ENCODE measurements around the gene SORCS3.

GRCh38 chr10:104731192-104731591 lies 90.1 kb downstream of the SORCS3 start:
- TF ChIP-seq CTCF (IDR thresholded peaks at IDR 0.05; ENCODE audit: low read depth, low read length, poor library complexity, severe bottlenecking) (no peak), EZH2phosphoT487 (IDR thresholded peaks at IDR 0.05; ENCODE audit: borderline replicate concordance, low read length) (no peak)
